ENCODE data around the gene MAP2. TPM values are rescaled to one million over a fixed set of nuclear protein-coding genes. Genes with fewer than 3 reads are reported as not detected.
A peak's percentile ranks its signal among the peaks of the same experiment; 100 is the strongest.

The MAP2 gene
- total RNA-seq, 1 experiment from 2014 or later: 71.1 TPM

DNA sequence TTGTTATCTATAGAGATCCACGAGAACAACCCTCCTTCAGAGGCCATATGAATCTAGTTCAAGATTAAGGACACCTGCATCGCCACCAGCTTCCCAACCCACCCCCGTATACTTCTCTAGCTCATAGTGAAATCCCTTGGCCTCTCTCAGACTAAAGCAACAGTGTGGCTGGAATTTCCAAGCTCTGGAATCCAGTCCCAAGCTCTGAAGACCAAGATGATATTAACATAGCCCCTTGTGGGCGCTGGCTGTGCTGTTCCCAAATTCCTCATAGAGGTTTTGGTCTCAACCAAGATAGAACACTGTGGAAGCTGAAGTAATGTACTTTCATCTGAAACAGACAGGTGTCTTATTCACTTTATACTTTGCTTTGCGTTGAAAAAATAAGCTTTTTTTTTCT lies 139.6 kb downstream of the MAP2 start:
- BruUV-seq (replicated peaks): no TSS peak
- Histone ChIP-seq H2AFZ (no peak overlapping the region), H3K9me2 (ENCODE audit: insufficient read depth) (no peaks in the 10 kb centered on the region; the same call in 1 of the 2 replicates), H3K27me3 (ENCODE audit: insufficient read depth, low read depth) (no peaks in the 10 kb centered on the region), H3K4me3 (no peak overlapping the region), H3K36me3 (ENCODE audit: low read depth) (no peaks in the 10 kb centered on the region), H3K4me1 (replicated peaks; ENCODE audit: insufficient read depth) (no peaks in the 10 kb centered on the region), H3K79me2 (ENCODE audit: low read depth) (no peaks in the 10 kb centered on the region), H3K27ac (no peak overlapping the region), H3F3A (ENCODE audit: insufficient read depth, low read depth) (no peaks in the 10 kb centered on the region), H3K4me2 (no peak overlapping the region), H3K9me3 (ENCODE audit: insufficient read depth, low read depth) (no peaks in the 10 kb centered on the region), H4K20me1 (ENCODE audit: insufficient read depth) (no peaks in the 10 kb centered on the region)
- POLR2A ChIA-PET (ENCODE audit: unreplicated experiment): no interaction called here
- CTCF ChIA-PET: no interaction called here
- intact Hi-C loops (cut with micrococcal nuclease; ENCODE audit: unreplicated experiment): no loop called here
- no peak for DNase-seq
- TF ChIP-seq, protein P1, sequence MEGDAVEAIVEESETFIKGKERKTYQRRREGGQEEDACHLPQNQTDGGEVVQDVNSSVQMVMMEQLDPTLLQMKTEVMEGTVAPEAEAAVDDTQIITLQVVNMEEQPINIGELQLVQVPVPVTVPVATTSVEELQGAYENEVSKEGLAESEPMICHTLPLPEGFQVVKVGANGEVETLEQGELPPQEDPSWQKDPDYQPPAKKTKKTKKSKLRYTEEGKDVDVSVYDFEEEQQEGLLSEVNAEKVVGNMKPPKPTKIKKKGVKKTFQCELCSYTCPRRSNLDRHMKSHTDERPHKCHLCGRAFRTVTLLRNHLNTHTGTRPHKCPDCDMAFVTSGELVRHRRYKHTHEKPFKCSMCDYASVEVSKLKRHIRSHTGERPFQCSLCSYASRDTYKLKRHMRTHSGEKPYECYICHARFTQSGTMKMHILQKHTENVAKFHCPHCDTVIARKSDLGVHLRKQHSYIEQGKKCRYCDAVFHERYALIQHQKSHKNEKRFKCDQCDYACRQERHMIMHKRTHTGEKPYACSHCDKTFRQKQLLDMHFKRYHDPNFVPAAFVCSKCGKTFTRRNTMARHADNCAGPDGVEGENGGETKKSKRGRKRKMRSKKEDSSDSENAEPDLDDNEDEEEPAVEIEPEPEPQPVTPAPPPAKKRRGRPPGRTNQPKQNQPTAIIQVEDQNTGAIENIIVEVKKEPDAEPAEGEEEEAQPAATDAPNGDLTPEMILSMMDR (conservative IDR thresholded peaks at IDR 0.05): no peak
- no peak for TF ChIP-seq EZH2 (IDR thresholded peaks at IDR 0.05; ENCODE audit: low read depth)

DNA sequence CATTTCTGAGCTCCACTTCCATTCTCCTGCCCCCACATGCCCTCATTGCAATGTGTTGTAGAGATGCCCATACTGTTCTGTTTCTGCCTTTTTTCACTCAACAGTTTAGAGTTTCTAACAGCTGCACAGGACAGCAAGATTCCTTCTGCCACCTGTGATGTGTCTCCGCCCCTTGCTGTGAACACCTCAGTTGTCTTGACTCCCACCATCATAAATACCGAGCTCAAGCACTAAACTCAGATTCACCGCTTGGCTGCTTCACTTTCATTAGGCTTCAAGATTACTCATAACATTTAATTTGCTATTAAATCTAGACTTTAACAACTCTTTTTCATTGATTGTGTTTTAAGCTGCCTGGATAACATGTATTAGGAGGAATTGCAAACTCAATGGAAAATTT lies 141.0 kb downstream of the MAP2 start:
- Histone ChIP-seq H4K20me1 (ENCODE audit: insufficient read depth) (no peaks in the 10 kb centered on the region), H3K27ac (no peak overlapping the region), H3K27me3 (ENCODE audit: insufficient read depth, low read depth) (no peaks in the 10 kb centered on the region), H3K4me2 (no peak overlapping the region), H3K36me3 (ENCODE audit: low read depth) (no peaks in the 10 kb centered on the region), H3K79me2 (ENCODE audit: low read depth) (no peaks in the 10 kb centered on the region), H2AFZ (no peak overlapping the region), H3K9me3 (ENCODE audit: insufficient read depth, low read depth) (no peaks in the 10 kb centered on the region), H3K9me2 (ENCODE audit: insufficient read depth) (no peaks in the 10 kb centered on the region; the same call in 1 of the 2 replicates), H3K4me1 (replicated peaks; ENCODE audit: insufficient read depth) (no peaks in the 10 kb centered on the region), H3F3A (ENCODE audit: insufficient read depth, low read depth) (no peaks in the 10 kb centered on the region), H3K4me3 (no peak overlapping the region)
- BruUV-seq (replicated peaks): no TSS peak
- ChIA-PET CTCF (no interaction called here), POLR2A (ENCODE audit: unreplicated experiment) (no interaction called here)
- TF ChIP-seq, protein P1 (conservative IDR thresholded peaks at IDR 0.05): no peak
- TF ChIP-seq EZH2 (IDR thresholded peaks at IDR 0.05; ENCODE audit: low read depth): no peak
- DNase-seq: no peak
- intact Hi-C loops (cut with micrococcal nuclease; ENCODE audit: unreplicated experiment): no loop called here

DNA sequence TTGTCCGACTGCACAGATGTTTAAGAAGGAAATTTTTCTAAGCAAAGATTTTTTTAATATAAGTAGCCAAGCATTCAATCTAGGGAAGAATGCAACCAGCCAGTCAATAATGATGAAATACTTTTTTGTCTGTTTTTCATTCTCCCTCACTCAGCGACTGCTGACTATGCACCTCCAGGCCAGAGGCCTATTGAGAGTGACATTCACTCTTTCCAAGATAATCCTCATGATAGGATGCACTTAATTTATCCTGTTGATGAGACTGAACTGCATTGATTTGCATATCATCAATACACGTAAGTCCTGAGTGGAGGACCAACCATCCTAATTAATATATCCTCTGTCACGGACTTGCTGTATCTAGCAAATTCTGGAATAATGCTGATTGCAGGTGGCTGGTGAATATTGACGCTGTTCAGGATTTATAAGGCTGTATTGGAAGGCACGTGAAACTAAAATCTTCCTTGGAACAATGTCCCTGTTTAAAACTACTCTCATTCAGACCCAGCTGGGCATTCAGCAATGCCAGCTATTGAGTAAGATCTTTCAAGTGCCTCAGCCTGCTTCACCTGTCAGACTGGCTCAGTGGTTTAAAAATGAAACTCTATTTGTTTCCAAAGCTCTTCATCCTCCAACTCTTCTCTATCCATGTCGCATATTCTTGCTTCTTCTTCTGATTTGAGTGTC lies 142.2 kb downstream of the MAP2 start:
- no peaks in the 10 kb centered on the region for H3K36me3 ChIP-seq (ENCODE audit: low read depth)
- DNase-seq: peak; percentile 1 to 35
- no peak for TF ChIP-seq EZH2 (IDR thresholded peaks at IDR 0.05; ENCODE audit: low read depth)
- TF ChIP-seq, protein P1 (conservative IDR thresholded peaks at IDR 0.05): no peak
- H2AFZ ChIP-seq: no peak overlapping the region
- no peak overlapping the region for H3K4me3 ChIP-seq
- no peaks in the 10 kb centered on the region for H3K27me3 ChIP-seq (ENCODE audit: insufficient read depth, low read depth)
- H4K20me1 ChIP-seq (ENCODE audit: insufficient read depth): no peaks in the 10 kb centered on the region
- CTCF ChIA-PET: no interaction called here
- intact Hi-C loops (cut with micrococcal nuclease; ENCODE audit: unreplicated experiment): no loop called here
- POLR2A ChIA-PET (ENCODE audit: unreplicated experiment): no interaction called here
- H3K4me2 ChIP-seq: peak overlapping the region; percentile 19; the same call in 1 of the 2 replicates
- no peak overlapping the region for H3K27ac ChIP-seq
- H3K9me3 ChIP-seq (ENCODE audit: insufficient read depth, low read depth): no peaks in the 10 kb centered on the region
- H3K79me2 ChIP-seq (ENCODE audit: low read depth): no peaks in the 10 kb centered on the region
- H3F3A ChIP-seq (ENCODE audit: insufficient read depth, low read depth): no peaks in the 10 kb centered on the region
- BruUV-seq (replicated peaks): no TSS peak
- H3K4me1 ChIP-seq (replicated peaks; ENCODE audit: insufficient read depth): no peaks in the 10 kb centered on the region
- H3K9me2 ChIP-seq (ENCODE audit: insufficient read depth): no peaks in the 10 kb centered on the region; the same call in 1 of the 2 replicates

All from PC-9 (cell line).